Measurements from ENCODE around the gene EFCC1.

Gene EFCC1

GRCh38 chr3:128984596-128984995 is 16.5 kb upstream of the EFCC1 start:
- TF ChIP-seq FOXM1 (IDR thresholded peaks at IDR 0.05; ENCODE audit: borderline replicate concordance, low read depth) (no peak), REST (IDR thresholded peaks at IDR 0.05; ENCODE audit: low read depth) (no peak), ZBTB7A (IDR thresholded peaks at IDR 0.05; ENCODE audit: low read depth) (no peak), RAD21 (IDR thresholded peaks at IDR 0.05; ENCODE audit: low read depth) (no peak), CREB1 (IDR thresholded peaks at IDR 0.05; ENCODE audit: low read depth) (no peak), MAX (IDR thresholded peaks at IDR 0.05) (no peak), YY1 (IDR thresholded peaks at IDR 0.05; ENCODE audit: low read depth) (no peak)

- no peak for TF ChIP-seq MAX (IDR thresholded peaks at IDR 0.05)
- TF ChIP-seq CEBPB (IDR thresholded peaks at IDR 0.05), result no peak
Measured at GRCh38 chr3:128987302-128988100, 13.6 kb upstream of the EFCC1 start.

GRCh38 chr3:128988286-128988685 is 12.8 kb upstream of the EFCC1 start:
- no peak for TF ChIP-seq TCF12 (IDR thresholded peaks at IDR 0.05; ENCODE audit: low read depth)
- TF ChIP-seq TAF1 (IDR thresholded peaks at IDR 0.05; ENCODE audit: low read depth), result no peak
- no peak for TF ChIP-seq REST (IDR thresholded peaks at IDR 0.05; ENCODE audit: low read depth)
- TF ChIP-seq RAD21 (IDR thresholded peaks at IDR 0.05; ENCODE audit: low read depth), result no peak
- no peak for TF ChIP-seq USF1 (IDR thresholded peaks at IDR 0.05)
- TF ChIP-seq MAX (IDR thresholded peaks at IDR 0.05), result no peak
- TF ChIP-seq TEAD4 (IDR thresholded peaks at IDR 0.05), result no peak
- no peak for TF ChIP-seq EGR1 (IDR thresholded peaks at IDR 0.05)
- no peak for TF ChIP-seq CREB1 (IDR thresholded peaks at IDR 0.05; ENCODE audit: low read depth)
- no peak for TF ChIP-seq EP300 (IDR thresholded peaks at IDR 0.05; ENCODE audit: borderline replicate concordance)
- no peak for TF ChIP-seq FOXM1 (IDR thresholded peaks at IDR 0.05; ENCODE audit: borderline replicate concordance, low read depth)
- TF ChIP-seq NFIC (IDR thresholded peaks at IDR 0.05), result no peak
- no peak for TF ChIP-seq CEBPB (IDR thresholded peaks at IDR 0.05)
- no peak for TF ChIP-seq YY1 (IDR thresholded peaks at IDR 0.05; ENCODE audit: low read depth)
- no peak for TF ChIP-seq ZBTB7A (IDR thresholded peaks at IDR 0.05; ENCODE audit: low read depth)

GRCh38 chr3:128991355-128991895 is 9.7 kb upstream of the EFCC1 start:
- TF ChIP-seq ZBTB7A (IDR thresholded peaks at IDR 0.05; ENCODE audit: low read depth) (no peak), TEAD4 (IDR thresholded peaks at IDR 0.05) (no peak), NFIC (IDR thresholded peaks at IDR 0.05) (no peak), FOXM1 (IDR thresholded peaks at IDR 0.05; ENCODE audit: borderline replicate concordance, low read depth) (no peak), EGR1 (IDR thresholded peaks at IDR 0.05) (no peak), CREB1 (IDR thresholded peaks at IDR 0.05; ENCODE audit: low read depth) (no peak), EP300 (IDR thresholded peaks at IDR 0.05; ENCODE audit: borderline replicate concordance) (no peak), MAX (IDR thresholded peaks at IDR 0.05) (no peak), USF1 (IDR thresholded peaks at IDR 0.05) (no peak), TAF1 (IDR thresholded peaks at IDR 0.05; ENCODE audit: low read depth) (no peak), REST (IDR thresholded peaks at IDR 0.05; ENCODE audit: low read depth) (no peak), YY1 (IDR thresholded peaks at IDR 0.05; ENCODE audit: low read depth) (no peak), RAD21 (IDR thresholded peaks at IDR 0.05; ENCODE audit: low read depth) (no peak), CEBPB (IDR thresholded peaks at IDR 0.05) (no peak), TCF12 (IDR thresholded peaks at IDR 0.05; ENCODE audit: low read depth) (no peak)
